Left ventricle myocardium inferior (tissue), 1 donor: Measurements from ENCODE around the gene LAG3. TPM values are rescaled to one million over a fixed set of nuclear protein-coding genes. Genes with fewer than 3 reads are reported as not detected.
A peak's percentile ranks its signal among the peaks of the same experiment; 100 is the strongest.

ENCODE experiments used
- DNase-seq: peaks from one replicate; pipeline ENCODE4 v3.0.0-alpha.2; 2020
- H3K27ac ChIP-seq: fragments of 200-600 bp; replicated peaks from 2 replicates; pipeline ENCODE4 v1.8.0; 2021
- H3K27me3 ChIP-seq: fragments of 200-600 bp; 2 replicates; pipeline ENCODE4 v1.8.0; 2021; ENCODE audit warnings: low read depth
- H3K36me3 ChIP-seq: fragments of 200-600 bp; 2 replicates; pipeline ENCODE4 v1.8.0; 2021
- H3K4me1 ChIP-seq: fragments of 200-600 bp; 2 replicates; pipeline ENCODE4 v1.8.0; 2021
- H3K4me3 ChIP-seq: fragments of 200-600 bp; 2 replicates; pipeline ENCODE4 v1.8.0; 2021; ENCODE audit warnings: mild to moderate bottlenecking, moderate library complexity
- H3K9me3 ChIP-seq: fragments of 200-600 bp; replicated peaks from 2 replicates; pipeline ENCODE4 v1.8.0; 2021
- intact Hi-C: fragments of 100-400 bp; cut with micrococcal nuclease; formaldehyde crosslinking; loops from one replicate; pipeline ENCODE4 v1.11.0; 2022
- total RNA-seq: library from RNA; stranded (reverse); fragmentation: NEBNext Ultra II Directional; extraction: Animal tissue kit (Norgen Biotek cat#: 25700); gene quantifications from one replicate; pipeline ENCODE4 v1.2.1, GENCODE V29; 2021
- TF ChIP-seq, protein P1 (sequence below): fragments of 200-600 bp; IDR thresholded peaks from 2 replicates; pipeline ENCODE4 v1.8.0; 2021; ENCODE audit warnings: antibody characterized with exemption, mild to moderate bottlenecking, borderline replicate concordance
- donor health status: DM: no; HTN: yes; CAD: no; lungs with severe emphysema.

The LAG3 gene
- total RNA-seq, 1 donor from 2014 or later = not detected

DNA sequence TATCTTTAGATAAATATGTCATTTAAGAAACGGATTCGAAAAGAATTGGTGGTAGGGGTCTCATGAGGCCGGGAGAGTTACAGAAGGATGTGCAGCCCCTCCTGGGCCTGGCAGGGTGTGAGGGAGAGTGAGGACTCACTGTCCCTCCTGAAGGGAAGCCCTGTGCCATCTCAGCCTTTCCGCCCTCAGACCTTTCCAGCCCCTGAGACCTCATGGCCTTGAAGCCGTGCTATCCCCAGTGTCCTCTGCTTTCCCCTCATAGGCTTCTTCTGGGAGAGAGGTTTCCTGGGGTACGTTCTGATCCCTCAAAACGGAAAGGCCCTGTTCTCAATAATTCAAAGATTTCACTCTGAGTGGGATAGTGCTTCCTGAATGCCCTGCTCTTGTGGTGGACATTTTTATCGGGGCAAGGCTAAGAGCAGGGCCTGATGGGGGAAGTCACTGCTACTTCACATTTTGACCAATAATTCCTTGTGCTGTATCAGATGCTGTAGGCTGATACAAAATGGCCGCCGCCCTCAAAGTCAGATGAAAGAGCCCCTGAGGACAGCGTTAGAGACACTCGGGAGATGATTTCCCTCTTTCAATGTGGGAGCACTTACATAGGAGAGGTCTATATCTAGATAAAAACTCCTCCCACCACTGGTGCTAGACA, 18.3 kb downstream of the LAG3 start:
- H3K36me3 ChIP-seq = no peaks in the 10 kb centered on the region
- no peak for DNase-seq
- H3K4me1 ChIP-seq = peaks cover 17% of the 10 kb centered on the region
- no peaks in the 10 kb centered on the region for H3K9me3 ChIP-seq
- H3K27ac ChIP-seq = no peak overlapping the region
- intact Hi-C loops = no loop called here
- no peaks in the 10 kb centered on the region for H3K27me3 ChIP-seq
- H3K4me3 ChIP-seq = peak overlapping the region; percentile 34
- TF ChIP-seq, protein P1, sequence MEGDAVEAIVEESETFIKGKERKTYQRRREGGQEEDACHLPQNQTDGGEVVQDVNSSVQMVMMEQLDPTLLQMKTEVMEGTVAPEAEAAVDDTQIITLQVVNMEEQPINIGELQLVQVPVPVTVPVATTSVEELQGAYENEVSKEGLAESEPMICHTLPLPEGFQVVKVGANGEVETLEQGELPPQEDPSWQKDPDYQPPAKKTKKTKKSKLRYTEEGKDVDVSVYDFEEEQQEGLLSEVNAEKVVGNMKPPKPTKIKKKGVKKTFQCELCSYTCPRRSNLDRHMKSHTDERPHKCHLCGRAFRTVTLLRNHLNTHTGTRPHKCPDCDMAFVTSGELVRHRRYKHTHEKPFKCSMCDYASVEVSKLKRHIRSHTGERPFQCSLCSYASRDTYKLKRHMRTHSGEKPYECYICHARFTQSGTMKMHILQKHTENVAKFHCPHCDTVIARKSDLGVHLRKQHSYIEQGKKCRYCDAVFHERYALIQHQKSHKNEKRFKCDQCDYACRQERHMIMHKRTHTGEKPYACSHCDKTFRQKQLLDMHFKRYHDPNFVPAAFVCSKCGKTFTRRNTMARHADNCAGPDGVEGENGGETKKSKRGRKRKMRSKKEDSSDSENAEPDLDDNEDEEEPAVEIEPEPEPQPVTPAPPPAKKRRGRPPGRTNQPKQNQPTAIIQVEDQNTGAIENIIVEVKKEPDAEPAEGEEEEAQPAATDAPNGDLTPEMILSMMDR = no peak

GRCh38 chr12:6791931-6792520, 19.7 kb downstream of the LAG3 start:
- TF ChIP-seq, protein P1 = no peak
- Histone ChIP-seq H3K27me3 (peaks cover 6% of the 10 kb centered on the region), H3K4me3 (peak overlapping the region; percentile 27), H3K9me3 (no peaks in the 10 kb centered on the region), H3K27ac (peak overlapping the region; percentile 46), H3K36me3 (no peaks in the 10 kb centered on the region), H3K4me1 (peaks cover 9% of the 10 kb centered on the region)
- DNase-seq = no peak
- intact Hi-C loops = no loop called here

GRCh38 chr12:6792522-6793201, 20.3 kb downstream of the LAG3 start:
- Histone ChIP-seq H3K27ac (peak overlapping the region; percentile 46), H3K4me3 (peak overlapping the region; percentile 27), H3K9me3 (no peaks in the 10 kb centered on the region), H3K4me1 (peaks cover 4% of the 10 kb centered on the region), H3K36me3 (no peaks in the 10 kb centered on the region), H3K27me3 (peaks cover 6% of the 10 kb centered on the region)
- peak; percentile 38 for DNase-seq
- TF ChIP-seq, protein P1 = no peak
- intact Hi-C loops = no loop called here

GRCh38 chr12:6795088-6795487, 22.8 kb downstream of the LAG3 start:
- Histone ChIP-seq H3K27ac (no peak overlapping the region), H3K27me3 (peaks cover 6% of the 10 kb centered on the region), H3K4me1 (peaks cover 4% of the 10 kb centered on the region), H3K9me3 (no peaks in the 10 kb centered on the region), H3K36me3 (no peaks in the 10 kb centered on the region), H3K4me3 (no peak overlapping the region)
- no peak for DNase-seq
- TF ChIP-seq, protein P1 = no peak
- intact Hi-C loops = no loop called here

GRCh38 chr12:6796576-6796975, 24.3 kb downstream of the LAG3 start:
- Histone ChIP-seq H3K9me3 (no peaks in the 10 kb centered on the region), H3K4me1 (peaks cover 4% of the 10 kb centered on the region), H3K36me3 (no peaks in the 10 kb centered on the region), H3K27me3 (peaks cover 6% of the 10 kb centered on the region), H3K4me3 (no peak overlapping the region), H3K27ac (no peak overlapping the region)
- intact Hi-C loops = no loop called here
- TF ChIP-seq, protein P1 = no peak
- DNase-seq = no peak
